HG03460 (cell line): ENCODE data around the gene SPINT3.

Source experiments
- ATAC-seq: cut with Tn5 transposase; IDR thresholded peaks from one replicate; pipeline ENCODE4 v1.9.1; 2021; ENCODE audit not compliant: unreplicated experiment

Gene SPINT3, protein sequence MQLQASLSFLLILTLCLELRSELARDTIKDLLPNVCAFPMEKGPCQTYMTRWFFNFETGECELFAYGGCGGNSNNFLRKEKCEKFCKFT

DNA sequence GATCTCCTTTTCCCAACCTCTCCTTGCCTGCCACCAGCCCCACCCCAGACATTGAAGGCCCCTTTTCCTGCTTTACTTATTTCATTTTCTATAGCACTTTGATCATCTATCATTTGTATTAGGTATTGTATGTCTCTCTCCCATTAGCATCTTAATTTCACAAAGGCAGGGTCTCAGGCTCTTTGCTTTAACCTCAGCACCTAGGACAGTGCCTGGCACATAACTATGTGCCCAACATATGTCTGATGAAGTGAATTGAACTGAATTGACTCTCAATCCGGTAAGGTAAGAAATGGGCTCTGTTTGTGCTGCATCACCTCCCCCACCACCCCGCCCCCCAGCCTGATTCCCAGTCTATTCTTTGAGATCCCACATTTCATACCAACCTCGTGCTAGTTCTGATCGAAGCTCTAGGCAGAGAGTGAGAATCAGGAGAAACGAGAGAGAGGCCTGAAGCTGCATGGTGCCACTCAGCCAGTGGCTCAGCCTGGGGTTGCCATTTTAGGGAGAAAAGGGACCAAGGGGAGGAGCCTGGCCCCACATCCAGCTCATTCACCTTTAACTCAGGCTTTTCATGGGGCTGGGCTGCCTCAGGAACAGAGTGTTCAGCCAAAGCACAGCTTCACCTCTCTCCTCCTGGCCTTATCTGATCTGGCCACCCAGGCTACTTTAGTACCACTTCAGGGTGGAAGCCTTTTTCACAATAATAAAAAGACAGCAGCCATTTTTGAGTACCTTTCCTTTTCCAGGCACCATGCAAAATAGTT is at the start of gene SPINT3:
TSS of gene SPINT3 (minus strand) at position 476 of the 767 bp plus-strand sequence. CDS start at position 462, 14 bp downstream.
- no peak for ATAC-seq

DNA sequence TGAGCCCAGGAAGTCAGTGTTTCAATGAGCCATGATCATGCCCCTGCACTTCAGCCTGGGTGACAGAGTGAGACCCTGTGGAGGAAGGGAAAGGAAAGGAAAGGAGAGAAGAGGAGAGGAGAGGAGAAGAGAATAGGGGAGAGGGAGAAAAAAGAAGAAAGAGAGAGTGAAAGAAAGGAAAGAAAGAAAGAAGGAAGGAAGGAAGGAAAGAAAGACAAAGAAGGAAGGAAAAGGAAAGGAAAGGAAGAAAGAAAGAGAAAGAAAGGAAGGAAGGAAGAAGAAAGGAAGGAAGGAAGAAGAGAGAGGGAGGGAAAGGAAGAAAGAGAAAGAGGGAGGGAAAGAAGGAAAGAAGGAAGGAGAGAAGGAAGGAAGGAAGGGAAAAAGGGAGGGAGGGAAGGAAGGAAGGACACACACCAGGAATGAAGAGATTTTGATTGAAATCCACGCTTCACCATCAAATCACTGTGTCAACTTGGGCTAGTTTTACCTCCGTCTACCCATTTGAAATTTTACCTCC is 49.4 kb upstream of the SPINT3 start:
- no peak for ATAC-seq

DNA sequence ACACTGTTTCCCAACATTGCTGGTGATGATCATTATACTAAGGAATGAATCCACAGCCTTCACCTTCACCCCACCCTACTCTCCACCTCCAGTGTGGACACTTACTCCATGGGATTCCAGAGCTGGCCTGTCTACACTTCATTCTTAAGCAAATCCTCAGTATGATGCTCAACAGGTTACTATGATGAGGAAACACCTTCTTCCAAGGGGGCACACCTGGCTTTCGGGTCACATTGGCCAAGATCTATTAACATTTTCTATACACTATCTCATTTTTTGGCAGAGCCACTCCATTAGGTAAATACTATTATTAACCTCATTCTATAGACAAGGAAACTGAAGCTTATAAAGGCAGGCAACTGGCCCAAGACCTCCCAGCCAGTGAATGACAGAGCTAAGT is 39.8 kb upstream of the SPINT3 start:
- ATAC-seq, result no peak

DNA sequence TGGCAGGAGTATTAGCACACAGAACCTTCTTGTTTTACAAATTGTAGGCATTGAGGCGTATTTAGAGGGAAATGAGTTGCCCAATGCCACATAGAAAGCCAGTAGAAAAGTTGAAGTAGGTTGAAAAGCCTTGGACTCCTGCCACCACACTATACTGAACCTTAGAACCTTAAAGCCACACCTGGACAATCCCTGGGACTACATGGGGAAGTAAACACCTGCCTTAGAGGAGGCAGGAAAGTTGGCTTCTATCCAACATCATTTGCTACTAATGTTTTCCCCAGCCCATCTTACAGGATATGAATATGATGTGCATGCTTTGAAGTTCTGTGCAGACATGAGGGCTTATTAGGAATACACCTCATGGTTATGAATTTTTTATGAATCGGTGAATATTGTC is 37.0 kb upstream of the SPINT3 start:
- no peak for ATAC-seq

DNA sequence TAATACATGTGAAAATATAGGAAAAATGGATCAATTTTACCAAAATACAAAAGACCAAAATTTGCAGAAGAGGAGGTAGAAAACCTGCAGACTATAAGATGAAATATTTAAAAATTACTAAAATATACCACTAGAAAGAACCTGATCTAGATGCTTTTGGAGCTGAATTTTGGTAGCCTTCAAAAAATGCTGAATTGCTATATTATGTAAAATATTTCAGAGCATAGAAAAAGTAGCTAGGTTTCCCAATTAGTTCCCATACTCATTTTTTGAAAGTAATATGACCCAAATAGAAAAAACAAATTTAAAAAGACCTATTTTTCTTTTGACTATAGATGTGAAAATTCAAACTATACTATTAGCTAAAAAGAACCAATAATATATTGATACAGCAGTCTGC is 35.3 kb upstream of the SPINT3 start:
- no peak for ATAC-seq

DNA sequence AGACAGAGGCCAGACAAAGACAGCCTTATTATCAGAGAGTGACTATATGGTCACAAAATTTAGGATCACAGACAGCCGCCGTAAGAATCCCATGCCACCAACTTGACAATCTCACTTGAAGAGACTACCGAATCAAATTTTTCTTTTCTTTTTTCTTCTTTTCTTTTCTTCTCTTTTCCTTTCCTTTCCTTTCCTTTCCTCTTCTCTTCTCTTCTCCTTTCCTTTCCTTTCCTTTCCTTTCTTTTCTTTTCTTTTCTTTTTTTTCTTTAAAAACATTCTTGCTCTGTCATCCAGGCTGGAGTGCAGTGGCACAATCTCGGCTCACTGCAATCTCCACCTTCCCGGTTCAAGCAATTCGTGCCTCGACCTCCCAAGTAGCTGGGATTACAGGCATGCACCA is 33.0 kb upstream of the SPINT3 start:
- ATAC-seq, result no peak

DNA sequence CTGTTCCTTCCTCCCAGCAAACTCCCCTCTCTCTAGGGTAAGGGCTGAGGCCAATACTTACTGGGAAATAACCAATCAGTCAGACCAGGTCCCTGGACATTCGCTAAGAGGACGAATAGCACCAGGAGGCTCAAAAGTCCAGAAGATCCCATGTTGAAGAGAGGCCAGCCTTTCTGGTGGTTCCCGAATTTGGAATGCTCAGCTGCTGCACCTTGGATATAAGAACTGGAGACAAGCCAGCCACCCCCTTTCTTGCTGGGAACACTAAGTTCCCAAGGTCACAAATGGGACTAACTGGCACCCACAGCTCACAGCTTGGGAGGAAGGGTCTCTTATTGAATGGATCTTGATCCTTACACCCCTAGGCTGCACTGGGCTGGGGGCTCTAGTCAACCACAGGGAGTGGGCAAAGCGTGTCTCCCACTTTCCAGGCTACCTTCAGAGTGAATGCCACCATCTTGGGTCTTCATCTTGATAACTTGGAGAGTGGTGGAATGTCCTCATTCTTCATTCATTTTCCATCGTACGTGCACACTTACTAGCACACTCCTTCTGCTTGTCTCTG is 31.9 kb upstream of the SPINT3 start, which contains the start of gene EPPIN:
TSS of gene EPPIN (minus strand) at position 196 of the 565 bp plus-strand sequence. CDS start at position 152, 44 bp downstream.
- no peak for ATAC-seq

DNA sequence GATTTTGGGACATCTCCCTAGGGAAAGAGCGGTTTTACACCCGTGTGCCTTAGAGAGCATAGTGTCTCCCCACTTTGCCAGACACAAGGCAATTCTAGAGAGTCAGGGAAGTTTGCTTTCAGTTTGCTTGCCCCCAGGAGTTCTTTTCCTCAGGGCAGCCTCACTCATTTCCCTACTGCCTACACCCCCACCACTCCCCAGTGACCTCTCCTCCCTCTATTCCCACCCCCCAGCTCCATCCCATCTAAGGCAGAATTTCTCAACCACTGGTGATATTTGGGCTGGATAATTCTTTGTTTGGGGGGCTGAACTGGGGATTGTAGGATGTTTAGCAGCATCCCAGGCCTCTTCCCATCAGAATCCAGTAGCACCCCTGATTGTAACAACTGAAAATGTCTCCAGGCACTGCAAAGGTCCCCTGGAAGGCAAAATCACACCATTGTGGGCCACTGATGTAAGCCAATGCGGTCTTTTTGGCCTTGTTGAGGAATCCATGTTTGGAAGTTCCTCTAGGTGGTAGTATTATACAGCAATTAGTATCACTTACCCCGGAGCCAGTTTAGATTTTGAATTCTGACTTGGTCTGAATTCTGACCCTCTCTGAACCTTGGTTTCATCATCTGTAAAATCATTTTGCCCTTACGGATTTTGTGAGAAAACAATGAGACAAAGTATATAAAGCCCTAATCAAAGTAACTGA is 30.5 kb upstream of the SPINT3 start:
- no peak for ATAC-seq

DNA sequence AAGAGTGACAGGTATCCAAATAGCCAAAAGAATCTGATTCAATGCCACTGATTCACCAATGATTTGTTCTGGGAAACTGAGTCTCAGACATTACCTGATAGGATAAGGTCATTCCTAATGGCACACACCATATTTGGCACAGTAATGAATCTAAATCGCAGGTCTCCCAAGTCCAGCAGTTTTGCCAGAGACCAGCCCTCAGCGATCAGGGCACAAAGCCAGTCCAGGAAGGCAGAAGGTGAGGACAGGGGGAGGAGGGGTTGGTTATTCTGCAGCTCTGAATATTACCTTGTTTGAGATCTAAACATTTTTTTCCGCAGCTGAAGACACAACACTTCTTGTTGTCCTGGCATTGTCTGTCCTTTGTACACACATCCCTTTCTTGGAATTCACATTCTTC is 29.9 kb upstream of the SPINT3 start:
- no peak for ATAC-seq

DNA sequence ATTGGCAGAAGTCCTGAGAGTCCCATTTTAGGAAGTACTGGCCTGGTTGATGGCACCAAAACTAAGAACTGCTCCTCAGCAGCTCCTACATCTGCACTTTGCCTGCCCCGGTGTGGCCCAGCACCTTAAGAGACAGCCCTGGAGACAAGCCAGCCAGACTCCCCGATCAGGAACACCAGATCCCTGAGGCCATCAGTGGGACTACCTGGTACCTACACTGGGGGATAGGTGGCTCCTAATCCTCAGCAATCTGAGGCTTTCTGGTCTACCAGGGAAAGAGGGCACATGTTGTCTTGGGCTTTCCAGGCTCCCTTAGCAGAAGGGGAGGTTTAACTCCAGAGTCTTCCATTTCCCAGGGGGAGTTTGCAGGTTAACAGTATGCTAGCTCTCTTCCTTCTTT is 24.0 kb upstream of the SPINT3 start, which contains the start of gene WFDC6:
TSS of gene WFDC6 (minus strand) at position 101 of the 400 bp plus-strand sequence. CDS start at position 26, 75 bp downstream.
- ATAC-seq, result no peak

DNA sequence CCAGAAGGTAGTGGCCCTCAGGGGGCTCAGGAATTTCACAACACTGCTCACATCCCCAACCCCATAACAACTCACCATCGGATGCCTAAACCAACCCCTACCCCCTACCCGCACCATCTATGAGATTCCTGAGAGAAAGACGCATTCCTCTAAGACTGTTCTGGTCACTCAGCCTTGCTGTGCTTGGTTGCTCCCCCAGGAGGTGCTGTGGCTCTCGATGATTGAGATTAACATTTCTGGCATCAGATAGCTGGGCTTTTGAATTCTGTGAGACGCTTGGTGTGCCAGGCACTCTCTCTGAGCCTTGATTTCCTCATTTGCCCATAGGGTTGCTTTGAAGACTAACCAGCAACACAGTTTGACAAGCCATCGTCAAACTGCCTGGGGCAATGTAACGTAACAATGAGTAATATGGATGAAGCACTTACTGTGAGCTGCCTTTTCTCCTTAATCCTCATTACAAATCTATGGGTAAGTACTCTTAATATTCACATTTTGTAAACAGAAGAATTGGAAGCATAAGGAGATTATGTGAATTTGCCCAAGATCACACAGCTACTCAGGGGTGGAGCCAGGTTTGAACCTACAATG is 22.9 kb upstream of the SPINT3 start:
- ATAC-seq, result no peak

DNA sequence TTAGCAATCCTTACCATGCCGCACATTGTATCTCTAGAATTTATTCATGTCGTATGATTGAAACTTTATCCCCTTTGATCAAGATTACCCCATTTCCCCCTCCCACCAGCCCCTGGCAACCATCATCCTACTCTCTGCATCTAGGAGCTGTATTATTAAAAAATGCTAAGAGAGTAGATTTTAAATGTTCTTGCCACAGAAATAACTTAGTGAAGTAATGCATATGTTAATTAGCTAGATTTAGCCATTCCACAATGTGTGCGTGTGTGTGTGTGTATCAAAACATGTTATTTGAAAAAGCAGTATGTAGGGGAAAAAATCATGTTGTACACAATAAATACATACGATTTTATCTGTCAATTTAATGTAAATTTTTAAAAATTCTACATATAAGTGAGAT is 11.9 kb upstream of the SPINT3 start:
- ATAC-seq, result no peak

DNA sequence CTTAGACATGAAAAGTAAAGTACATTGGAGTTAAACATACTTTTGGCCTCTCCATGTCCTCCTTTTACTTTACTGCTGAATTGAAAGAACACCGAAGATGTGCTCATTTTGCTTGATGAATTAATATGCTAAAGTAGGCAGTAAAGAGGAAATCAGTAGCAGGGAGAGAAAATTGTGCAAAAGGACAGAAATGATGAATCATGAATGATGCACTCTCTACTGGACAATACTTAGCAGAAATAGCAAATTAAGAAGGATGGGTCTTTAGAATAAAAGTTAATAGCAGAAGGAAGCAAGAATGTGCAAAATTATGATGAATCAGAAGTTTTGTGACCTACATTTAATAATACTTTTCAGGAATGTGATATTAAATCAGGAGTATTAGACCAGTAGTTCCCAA is 8.4 kb upstream of the SPINT3 start:
- no peak for ATAC-seq

DNA sequence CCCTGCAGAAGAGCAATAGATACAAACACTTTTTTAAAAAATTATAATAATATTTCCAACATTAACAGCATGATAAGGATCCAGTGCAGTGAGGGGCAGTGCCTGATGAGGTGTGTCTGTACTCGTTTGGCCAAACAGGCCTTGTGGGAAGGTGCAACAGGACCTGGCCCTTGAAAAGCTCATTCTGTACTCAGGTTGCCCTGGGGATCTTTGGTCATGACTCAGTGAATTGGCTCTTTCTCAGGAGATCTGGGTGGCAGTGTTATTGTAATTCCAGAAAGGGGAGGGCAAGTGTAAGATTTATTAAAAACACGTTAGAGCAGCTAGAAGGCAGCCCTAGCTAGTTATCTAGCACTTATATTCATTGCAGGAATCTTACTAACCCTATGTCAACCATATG is 2.9 kb upstream of the SPINT3 start:
- no peak for ATAC-seq

DNA sequence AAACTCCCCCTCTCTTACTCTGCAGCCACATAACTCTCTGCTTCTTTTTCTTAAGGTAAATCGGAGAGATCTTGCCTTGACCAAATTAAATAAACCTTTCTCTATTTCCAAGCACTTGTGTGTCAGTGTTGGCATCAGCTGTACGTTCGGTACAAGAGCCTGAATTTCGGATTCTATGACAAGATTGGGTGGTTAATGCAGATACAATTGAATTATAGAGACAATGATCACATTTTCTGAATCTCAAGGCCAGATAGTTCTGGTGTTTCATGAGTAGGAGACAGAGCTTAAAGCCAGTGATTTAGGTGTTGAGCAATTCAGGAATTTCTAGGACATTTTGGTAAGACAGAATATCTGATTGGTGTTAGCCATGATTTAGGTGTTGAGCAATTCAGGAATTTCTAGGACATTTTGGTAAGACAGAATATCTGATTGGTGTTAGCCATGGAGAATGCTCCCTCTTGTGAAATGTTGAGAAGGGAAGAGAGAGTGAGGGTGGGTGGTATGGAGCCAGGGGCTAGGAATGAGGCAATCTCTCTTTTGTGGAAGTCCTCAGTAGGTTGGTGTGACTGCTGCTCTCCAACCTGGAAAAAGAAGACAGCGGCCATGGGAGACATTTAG is 5.1 kb downstream of the SPINT3 start:
- no peak for ATAC-seq

DNA sequence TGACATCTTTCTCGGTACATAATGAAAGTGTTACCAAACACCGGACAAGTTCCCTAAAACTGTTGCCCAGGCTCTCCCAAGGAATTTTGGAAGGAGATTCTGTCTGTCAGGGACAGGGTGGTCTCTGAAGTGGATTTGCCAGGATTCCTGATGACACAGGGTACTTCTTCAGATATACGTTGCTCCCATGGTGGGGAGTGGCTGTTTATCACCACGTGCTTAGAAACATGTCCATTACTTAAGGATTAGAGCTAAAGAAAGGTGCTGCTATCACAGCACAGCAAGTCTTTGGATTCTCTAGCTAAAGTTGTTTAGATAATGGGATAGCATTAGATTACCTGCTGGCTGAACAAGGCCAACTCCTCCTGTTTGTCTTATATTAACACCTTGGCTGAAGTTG is 6.3 kb downstream of the SPINT3 start:
- ATAC-seq, result no peak

DNA sequence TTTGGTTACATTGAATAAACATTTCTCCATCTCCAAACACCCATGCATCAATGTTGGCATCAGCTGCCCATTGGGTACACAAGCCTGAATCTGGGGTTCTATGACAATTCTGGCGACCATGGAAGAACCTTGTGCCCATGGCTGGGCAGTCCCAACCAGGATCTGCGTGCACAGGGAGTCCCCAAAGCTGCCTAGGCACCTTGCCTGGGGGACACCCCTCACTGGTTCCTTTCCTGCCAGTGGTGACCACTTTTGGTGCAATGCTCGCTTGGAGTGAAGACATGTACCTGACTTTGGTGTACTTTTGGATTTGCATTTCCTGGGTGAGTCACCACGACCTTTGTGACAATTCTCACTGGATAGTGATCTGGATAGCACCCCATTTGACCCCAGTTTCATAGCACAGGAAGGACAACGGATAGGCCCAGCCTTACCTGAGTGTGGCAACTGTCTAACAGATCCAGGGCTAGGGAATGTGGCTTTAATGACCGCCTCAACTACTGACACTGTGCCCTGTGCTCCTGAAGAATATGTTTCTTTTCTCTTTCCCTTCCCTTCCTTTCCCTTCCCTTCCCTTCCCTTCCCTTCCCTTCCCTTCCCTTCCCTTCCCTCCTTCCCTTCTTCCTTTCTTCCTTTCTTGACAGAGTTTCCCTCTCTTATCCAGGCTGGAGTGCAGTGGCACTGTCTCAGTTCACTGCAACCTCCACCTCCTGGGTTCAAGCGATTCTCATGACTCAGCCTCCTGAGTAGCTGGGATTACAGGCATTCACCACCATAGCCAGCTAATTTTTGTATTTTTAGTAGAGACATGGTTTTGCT is 7.1 kb downstream of the SPINT3 start:
- no peak for ATAC-seq

DNA sequence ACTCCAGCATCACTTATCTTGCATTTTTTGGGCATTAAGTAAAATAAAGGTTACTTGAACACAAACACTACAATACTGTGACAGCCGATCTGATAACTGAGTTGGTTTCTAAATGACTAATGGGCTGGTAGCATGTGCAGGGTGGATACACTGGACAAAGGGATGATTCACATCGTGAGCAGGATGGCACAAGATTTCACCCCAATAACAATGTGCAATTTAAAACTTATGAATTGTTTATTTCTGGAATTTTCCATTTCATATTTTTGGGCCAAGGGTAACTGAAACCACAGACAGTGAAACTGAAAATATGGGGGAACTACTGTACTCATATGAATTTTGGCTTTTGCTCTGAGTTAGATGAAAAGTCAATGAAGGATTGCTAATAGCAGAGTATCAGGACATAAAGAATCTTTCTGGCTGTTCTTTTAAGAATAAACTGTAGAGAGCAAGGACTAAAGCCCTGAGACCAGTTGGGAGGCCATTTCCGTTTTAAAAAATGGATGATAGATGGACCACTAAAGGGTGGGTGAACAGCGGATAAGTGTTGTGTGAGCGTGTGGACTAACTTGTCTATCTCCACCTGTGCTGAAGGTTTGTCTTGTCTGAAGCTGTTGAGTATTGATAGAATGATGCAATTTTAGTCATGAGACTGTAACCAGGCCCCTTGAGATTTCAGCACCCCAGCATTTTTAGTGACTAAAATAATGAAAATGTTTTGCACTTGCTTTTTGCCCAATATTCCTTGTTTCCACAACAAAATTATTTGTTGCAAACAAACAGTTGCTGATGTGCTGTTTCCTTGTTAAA is 8.2 kb downstream of the SPINT3 start:
- no peak for ATAC-seq

DNA sequence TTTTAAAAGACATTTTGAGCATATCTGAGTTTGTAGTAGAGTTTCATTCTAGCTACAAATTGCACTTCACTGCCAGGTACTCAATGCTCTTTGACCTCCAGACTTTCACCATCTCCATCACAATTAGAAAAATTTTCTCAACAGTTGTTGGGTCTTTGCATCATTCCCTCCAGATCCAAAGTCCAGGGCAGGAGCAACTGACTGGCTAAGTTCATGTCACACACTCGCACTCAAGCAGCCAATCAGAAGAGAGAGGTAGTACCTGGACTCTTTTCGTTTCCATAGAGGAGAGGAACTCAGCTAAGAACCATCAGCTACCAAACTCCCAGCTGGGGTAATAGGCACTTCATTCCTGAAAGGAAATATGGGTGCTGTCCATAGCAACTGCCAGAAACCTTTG is 9.0 kb downstream of the SPINT3 start:
- no peak for ATAC-seq
